SKM-1 treated with dmso at 0.1 percent for 144 hours (cell line): ENCODE measurements around the gene NAV2.

ENCODE experiments used
- DNase-seq: peaks from one replicate; lab custom pipeline; 2025; ENCODE audit not compliant: unreplicated experiment; lab: John Stamatoyannopoulos, UW

Gene NAV2

DNA sequence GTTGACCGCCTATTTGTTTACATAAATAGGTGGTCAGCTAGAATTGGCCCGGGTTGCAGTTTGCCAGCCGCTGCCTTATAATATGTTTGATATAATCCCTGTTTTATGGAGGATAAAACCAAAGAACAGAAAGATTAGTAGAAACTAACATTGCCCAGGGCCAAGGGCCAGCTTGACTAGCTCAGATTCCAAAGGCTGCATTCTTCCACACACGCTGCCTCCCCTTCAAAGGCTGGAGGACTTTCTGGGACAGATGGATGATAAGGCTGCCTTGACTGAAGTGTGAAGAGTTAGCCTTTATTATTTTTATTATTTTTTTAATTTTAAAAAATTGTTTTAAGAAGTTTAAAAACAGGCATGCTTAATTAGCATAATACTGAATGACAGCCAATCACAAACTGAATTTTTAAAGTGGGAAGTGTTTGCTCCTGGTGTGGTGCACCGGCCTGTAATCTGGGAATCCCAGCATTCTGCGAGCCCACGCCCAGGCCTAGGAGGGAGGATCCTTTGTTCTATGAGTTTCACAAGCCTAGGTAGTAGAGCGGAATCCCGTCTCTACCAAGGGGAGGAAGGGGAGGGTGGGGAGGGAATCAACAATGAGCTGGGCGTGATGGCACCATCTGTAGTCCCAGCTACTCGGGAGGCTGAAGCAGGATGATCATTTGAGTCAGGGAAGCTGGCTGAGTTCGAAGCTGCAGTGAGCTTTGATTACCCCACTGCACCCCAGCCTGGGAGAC lies 114.9 kb downstream of the NAV2 start:
- no peak for DNase-seq

DNA sequence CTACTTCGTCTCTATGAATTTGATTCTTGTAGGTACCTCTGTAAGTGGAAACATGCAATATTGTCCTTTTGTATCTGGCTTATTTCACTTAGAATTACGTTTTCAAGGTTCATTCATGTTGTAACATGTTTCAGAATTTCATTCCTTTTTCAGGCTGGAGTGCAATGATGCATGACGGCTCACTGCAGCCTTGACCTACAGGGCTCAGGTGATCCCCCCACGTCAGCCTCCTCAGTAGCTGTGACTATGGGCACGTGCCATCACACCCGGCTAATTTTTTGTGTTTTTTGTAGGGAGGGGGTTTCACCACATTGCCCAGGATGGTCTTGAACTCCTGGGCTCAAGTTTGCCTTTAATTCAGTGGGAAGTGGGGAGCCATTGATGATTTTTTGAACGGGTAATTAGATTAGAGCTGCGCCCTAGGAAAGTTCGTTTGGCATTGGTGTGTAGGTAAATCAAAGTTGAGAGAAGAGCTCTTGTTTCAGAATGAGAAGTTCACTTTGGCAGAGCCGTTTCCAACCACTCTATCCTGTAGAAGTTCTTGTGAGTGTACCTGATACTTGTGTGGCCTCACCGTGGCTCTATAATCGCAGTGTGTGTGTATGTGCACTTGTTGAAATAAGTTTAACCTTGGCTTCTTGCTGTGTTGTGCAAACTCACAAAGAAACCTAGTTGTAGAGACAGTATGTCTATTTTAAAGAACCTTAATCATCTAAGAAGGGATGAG lies 115.9 kb downstream of the NAV2 start:
- DNase-seq = no peak

DNA sequence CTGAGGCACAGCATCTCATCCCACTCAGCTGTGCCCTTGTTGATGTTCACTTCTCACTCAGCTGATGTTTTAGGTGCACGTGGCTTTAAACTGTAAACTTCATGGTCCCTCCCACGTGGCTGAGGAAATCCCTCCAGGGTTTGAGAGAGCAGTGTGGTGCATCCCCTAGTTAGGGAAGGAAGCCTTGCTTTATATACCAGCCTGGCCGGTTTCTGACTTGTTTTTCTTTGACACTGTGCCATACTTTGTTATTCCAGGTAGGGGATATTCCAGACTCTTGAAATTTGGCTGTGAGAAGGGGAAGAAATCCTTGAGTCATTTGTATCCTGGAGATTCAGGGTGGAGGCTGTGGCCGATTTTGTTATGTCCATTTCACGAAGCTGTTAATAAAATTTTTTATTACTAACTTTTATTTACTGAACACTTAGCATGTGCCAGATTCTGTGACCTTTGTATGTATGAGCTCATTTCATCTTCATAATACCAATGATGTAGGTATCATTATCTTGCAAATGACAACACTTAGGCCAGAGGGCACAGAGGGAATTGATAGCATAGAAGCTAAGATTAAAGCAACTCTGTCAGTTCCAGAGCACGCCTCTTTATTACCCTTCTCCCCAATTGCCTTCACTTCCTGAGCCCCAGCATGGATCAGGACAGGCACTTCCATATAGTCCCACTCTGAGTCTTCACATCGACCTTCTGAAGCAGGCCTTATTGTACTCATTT lies 116.6 kb downstream of the NAV2 start:
- no peak for DNase-seq

DNA sequence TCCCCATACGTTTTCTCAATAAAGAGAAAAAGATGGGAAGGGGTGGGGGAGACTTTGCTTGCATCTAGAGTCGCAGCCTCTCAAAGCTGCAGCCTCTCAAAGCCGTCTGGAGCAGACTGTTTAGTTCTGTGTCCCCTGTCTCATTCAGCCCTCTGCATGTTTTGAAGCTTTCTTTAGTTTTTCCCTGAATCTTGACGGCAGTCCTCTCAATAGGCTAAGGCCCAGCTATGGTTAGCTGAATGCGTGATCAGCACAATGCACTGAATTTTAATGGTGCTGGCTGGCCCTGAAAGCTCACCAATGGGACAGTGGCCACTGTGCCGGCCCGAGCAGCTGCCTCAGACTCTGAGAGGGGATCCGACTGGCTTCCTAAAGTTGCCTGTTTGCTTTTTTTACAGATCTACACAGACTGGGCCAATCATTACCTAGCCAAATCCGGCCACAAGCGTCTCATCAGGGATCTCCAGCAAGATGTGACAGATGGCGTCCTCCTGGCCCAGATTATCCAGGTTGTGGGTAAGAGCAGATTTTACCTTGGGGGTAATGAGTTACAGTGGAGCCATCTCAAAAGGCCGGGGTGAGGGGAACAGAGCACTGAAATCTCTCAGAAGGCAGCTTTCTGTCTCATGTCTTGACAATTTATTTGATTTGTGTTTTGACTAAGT lies 119.6 kb downstream of the NAV2 start:
- DNase-seq = no peak

DNA sequence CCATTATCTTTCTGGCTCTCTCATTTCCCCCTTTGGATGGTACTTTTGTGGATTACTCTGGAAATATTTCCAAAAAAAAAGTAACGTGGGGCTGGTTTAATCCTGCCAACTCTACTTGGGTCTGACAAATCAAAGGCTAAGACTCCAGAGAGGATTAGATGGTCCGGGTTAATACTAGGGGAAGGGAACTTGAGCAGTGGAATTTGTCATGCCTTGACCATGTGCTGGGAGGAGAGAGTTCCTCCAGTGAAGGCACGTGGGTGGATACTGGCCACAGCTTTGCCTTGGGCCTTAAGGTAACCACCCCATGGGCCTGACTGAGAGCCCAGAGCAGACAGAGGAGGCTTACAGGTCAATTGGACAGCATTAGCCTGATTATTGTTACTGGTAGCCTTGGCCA lies 120.3 kb downstream of the NAV2 start:
- no peak for DNase-seq

DNA sequence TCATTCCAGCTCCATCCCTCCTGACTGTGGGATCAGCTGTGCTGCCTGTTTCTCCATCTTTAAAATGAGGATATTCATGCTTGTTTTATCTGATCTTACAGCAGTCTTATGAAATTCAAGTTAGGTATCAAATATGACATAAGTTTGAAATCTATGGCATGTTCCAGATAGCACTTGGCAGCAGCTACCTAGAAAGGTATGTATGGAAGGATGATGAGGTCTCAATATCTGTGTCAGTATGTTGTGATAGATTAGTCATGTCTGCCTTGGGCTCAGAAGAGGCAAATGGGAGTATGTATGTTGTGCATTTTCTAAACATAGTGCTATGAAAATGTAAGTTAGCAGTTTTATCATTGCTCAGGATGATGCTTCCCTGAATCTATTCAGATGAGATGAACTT lies 122.1 kb downstream of the NAV2 start:
- DNase-seq = no peak

DNA sequence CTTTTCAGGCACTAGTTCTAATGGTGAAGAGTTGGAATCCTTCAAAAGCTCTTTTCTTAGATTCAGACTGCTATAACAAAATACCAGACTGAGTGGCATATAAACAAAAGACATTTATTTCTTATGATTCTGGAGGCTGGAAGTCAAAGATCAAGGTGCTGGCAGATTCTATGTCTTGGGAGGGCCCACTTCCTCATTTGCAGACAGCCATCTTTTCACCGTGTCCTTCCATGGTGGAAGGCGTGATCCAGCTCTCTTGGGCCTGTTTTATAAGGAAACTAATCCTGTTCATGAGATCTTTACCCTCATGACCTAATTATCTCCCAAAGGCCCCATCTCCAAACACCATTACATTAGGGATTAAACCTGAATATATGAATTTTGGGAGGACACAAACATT lies 124.0 kb downstream of the NAV2 start:
- no peak for DNase-seq

DNA sequence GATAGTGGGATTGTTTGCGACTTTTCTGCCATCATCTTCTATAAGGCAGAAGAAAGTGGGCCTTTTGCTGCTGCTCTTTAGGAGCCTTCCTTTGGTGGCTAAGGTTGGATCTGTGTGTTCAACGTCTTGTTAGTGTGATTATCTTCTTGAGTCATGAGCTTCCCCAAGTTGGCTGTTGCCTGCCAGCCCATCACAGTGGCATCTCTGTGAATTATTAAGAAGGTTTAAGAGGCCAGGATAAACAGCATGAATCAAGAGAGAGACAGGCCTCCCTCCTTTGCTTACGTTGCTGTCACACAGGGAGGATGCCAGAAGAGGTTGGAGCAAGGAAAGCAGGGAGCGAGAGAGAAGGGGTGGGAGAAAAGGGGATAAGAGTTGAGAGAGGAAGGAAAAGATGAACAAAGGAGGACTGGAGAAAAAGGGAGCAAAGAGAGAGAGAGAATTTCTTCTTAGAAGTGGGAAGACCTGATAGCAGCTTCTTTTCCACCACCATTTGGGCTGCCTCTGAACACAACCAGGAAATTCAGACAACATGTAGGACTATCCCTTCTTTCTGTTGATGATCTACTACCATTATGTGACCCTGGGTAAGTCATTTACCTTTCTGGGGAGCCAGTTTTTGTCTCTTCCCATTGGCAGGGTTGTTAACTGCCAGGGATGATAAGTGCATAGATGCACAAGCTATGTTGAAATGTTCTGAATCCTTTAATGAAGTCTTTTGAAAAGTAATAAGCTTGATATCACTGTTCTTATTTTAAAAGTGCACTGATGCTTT lies 126.5 kb downstream of the NAV2 start:
- DNase-seq = no peak

DNA sequence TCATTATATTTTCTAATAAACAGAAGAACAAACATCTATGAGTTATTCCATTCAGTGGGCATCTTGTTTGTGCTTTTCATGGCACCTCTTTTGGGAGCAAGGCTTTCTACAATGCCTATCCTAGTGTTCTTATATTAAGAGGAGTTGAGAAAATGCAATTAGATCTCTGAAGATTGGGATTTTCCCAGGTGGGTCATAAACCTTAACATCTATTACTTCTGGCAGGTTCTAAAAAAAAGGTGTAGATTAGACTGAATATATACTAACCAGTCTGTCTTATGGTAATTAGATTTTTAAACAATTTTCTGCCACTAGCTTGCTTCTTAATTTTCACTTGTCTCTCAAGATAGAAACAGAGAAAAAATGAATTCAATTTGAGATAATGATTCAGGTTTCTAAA lies 128.3 kb downstream of the NAV2 start:
- no peak for DNase-seq

DNA sequence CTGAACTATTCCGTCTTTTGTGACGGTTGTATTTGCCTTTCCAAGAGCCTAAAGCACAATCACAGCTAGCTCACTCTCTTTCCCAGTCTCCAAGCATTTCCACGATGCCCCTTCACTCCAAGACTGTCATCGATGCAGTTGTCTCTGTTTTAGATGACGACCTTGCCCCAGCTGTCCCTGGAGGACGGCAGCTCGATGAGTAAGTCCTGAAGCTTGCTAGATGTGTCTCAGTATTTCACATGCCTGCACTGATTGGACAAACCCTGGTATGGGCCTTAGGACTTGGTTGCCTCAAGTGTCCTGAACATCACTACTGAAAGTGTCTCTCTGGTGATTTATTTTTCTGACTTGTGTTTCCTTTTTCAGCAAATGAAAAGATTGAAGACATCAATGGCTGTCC lies 129.9 kb downstream of the NAV2 start:
- no peak for DNase-seq

DNA sequence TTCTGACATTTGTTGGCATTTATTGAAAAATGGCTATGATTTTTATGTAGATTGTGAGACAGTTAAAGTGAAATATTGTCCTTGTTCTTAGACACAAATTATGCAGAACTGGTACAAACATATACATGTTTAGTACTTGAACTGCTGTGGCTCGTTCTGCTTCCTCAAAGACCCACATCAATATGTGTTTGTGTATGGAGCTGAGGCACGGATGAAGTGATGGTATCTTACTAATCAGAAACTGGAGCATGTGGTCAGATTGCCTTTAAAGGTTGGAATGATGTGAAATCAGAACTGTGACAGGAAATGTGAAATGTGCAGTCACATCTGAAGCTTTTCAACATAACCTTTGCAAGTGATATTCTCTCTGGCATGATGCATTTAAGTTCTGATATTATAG lies 130.4 kb downstream of the NAV2 start:
- no peak for DNase-seq

DNA sequence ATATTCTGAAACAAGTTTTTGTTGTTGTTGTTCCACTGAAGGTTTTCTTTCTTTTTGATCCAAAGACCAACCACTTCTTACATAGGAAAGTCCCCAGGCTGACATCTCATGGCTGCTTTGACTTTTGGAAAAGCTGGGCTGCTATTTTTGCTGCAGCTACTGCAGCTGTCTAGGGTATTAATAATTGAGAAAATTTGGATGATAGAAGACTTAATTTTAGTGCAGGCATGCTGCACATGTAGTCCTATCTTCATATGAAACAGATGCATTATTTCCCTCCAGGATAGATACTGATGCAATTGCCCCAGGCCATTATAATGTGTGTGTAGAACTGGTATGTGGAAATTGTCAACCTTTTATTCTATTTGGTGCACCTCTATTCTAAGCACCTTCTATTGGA lies 131.4 kb downstream of the NAV2 start:
- DNase-seq = no peak

DNA sequence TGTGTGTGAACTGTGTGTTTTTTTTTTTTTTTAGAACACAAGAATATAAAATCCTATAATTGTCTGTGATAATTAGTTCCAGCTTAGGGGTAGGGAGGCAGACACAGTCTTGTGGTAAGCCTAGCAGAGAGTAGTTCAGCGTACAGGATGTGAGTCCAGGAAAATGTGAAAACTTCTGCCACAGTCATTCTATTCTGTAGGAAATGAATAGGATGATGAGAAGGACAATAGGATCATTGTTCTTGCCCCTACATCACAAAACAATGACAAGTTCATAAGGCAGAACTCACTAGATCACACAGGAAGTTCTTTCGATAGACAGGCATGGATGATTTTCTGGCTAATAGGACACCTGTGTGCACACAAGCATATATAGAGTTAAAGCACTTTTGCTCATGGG lies 132.2 kb downstream of the NAV2 start:
- no peak for DNase-seq

DNA sequence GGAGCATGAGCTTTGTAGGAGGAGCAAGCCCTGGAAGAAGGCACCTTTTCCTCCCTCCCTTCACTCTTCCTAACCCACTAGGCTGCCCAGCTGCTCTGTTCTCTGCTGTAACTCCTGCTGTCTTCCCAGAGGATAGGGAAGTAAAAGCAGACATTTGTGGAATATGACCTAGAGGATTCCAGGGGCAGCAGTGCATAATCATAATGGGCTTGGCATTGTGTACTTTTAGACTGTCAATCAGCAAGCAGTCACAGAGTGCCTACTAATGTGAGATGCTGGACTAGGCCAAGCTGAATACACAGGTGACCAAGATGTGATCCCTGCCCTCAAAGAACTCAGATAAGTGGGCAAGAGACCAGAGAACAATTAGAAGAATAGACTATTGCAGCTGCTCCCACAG lies 133.0 kb downstream of the NAV2 start:
- DNase-seq = no peak

DNA sequence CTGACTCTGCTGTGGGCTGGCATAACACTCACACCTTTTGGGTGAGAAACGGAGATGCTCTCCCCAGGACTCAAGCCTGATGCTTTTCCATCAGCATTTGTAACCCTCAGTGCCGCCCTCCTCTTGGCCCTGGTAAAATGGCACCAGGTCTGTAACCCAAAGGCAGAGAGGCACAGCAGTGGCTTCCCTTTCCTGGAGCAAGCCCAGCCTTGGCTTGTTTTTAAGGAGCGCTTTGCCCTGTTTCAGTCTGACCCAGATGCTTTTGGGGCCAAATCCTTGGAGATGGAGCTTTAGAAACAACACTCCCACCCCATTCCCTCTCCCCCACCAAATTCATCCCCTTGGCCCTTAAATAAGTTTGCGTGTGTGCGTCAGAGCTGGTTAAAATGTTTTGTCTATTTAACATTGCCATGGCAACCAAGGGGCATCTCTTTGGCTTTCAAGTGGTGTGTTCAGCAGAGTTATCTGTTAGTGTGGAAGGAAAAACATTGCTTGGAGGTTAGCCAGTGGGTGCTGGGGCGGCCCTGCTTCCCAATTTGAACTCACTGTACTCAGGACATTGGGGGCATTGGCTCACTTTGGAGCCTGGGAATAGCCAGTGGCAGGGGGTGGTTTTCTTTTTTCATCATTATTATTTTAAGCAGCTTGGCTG lies 134.1 kb downstream of the NAV2 start:
- DNase-seq = no peak

DNA sequence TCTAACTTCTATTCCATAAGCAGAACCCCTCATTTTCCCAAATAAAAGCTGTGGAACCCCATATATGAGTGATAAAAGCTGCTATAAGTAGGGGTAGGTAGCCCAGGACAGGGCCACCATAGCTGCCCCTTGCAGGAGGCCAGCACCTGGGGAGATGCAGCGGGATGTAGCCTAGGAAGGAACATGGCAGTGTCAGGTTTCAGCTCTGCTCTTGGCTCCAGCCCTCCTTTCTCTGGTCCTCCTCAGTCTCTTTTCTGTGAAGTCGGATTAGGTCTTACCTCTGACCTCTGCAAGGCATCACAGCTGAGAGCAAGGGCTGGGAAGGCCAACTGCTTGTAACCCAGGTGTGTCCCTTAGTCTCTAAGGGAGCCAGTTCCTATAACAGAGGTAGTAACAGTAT lies 135.6 kb downstream of the NAV2 start:
- no peak for DNase-seq

DNA sequence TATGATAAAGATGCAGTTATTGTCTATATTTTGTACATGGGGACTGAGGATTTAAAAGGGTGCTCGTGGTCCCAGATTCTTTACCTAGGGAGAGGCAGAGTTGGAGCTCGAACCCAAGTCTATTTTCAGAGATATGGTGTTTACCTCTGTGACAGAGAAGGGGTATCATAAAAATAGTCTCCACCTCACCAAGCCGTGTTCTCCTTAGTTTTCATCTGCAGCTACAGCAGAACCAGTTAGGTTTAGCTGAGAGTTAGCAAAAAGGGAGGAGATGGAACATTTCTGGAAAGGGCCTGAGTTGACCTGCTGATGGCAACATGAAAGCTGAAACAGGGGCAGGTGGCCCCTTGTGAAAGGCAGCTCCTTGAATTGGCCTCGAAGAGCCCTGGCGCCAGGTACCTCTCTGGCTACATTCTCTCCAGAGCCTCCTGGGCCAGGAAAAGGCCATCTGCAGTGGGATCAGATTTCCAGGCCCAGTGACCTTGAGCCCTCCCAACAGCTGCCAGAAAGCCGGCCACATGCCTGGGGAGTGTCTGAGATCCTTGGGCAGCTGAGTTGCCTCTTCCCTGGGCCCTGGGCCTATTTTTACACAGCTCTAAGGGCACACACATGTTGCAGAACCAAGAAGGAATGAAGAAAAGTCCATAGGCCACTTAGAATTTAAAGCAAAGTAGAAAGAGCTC lies 136.6 kb downstream of the NAV2 start:
- no peak for DNase-seq

DNA sequence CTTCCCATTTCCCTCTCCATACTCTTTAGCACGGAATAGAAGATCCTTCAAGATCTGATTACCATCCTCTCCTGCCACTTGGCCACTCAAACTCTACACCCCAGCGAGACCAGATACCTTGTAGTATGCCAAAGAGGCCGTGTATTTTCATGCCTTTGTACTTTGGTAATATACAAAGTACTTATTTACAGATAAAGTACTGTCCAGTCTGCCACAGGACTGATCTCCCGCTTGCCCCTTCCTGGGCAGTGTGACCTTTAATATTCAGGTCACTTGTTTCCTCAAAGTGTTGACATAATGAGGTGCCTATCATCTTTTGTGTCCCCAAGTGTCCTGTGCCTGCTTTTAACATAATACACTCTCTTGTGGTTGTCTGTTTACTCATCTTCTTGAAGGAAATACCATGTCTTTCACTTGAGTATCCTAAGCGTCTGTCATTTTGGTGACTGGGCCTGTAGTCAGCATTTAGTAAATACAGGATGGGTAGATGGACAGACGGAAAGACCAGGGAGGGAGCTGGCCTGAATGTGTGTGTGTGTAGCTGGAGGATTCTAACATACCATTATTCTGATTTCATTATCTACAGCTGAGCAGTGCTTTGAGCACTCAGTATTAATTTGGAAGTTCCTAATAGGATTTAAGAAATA lies 137.4 kb downstream of the NAV2 start:
- DNase-seq = no peak

DNA sequence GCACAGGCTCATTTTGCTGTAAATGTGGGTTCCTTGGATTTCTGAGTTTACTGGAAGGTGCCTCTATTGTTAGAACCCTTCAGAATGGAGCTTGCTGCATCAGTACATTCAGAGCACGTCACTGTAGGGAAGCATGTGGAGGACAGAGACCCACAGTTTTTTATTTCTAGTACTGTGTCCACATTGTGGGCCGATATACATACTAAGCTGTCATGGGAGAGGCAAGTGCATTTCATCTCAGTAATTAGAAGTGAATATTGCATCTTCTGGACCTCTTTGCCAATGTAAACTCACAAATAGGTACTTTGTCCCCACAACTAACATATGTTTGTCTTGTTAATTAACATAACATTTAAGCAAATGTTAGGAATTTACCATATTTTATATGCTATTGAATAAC lies 139.7 kb downstream of the NAV2 start:
- DNase-seq = no peak
